ENCODE results near the gene NTSR1.
A peak's percentile ranks its signal among the peaks of the same experiment; 100 is the strongest.

The NTSR1 gene

GRCh38 chr20:62745279-62745951 lies 36.8 kb downstream of the NTSR1 start:
- DNase-seq (ENCODE audit: low read depth in 1 of 2, low spot score in 1 of 2): no peak
- TF ChIP-seq JUND (IDR thresholded peaks at IDR 0.05; ENCODE audit: low read depth): no peak
- in situ Hi-C loops (cut with HindIII; ENCODE audit: low pct_unique_long_range_greater_than_20kb, low sequenced_read_pairs): no loop called here

- in situ Hi-C loops (cut with HindIII; ENCODE audit: low pct_unique_long_range_greater_than_20kb, low sequenced_read_pairs): no loop called here
- no peak for TF ChIP-seq JUND (IDR thresholded peaks at IDR 0.05; ENCODE audit: low read depth)
- no peak for DNase-seq (ENCODE audit: low read depth in 1 of 2, low spot score in 1 of 2)
These were observed 37.3 kb downstream of the NTSR1 start for GRCh38 chr20:62745952-62746288.

- in situ Hi-C loops (cut with HindIII; ENCODE audit: low pct_unique_long_range_greater_than_20kb, low sequenced_read_pairs): no loop called here
- no peak for DNase-seq (ENCODE audit: low read depth in 1 of 2, low spot score in 1 of 2)
These were observed 39.7 kb downstream of the NTSR1 start for GRCh38 chr20:62748311-62748710.

GRCh38 chr20:62749851-62750445 lies 41.3 kb downstream of the NTSR1 start:
- no peak for TF ChIP-seq JUND (IDR thresholded peaks at IDR 0.05; ENCODE audit: low read depth)
- DNase-seq (ENCODE audit: low read depth in 1 of 2, low spot score in 1 of 2): no peak
- in situ Hi-C loops (cut with HindIII; ENCODE audit: low pct_unique_long_range_greater_than_20kb, low sequenced_read_pairs): no loop called here

More at GRCh38 chr20:62748311-62748710, 39.7 kb downstream of the NTSR1 start:
- TF ChIP-seq JUND (IDR thresholded peaks at IDR 0.05; ENCODE audit: low read depth): no peak

GRCh38 chr20:62751551-62752150 lies 43.0 kb downstream of the NTSR1 start:
- peak in 1 of 2 experiments; percentile 82 for DNase-seq (ENCODE audit: low read depth in 1 of 2, low spot score in 1 of 2)
- TF ChIP-seq JUND (IDR thresholded peaks at IDR 0.05; ENCODE audit: low read depth): no peak
- in situ Hi-C loops (cut with HindIII; ENCODE audit: low pct_unique_long_range_greater_than_20kb, low sequenced_read_pairs): no loop called here

GRCh38 chr20:62752181-62752670 lies 43.6 kb downstream of the NTSR1 start:
- in situ Hi-C loops (cut with HindIII; ENCODE audit: low pct_unique_long_range_greater_than_20kb, low sequenced_read_pairs): no loop called here
- no peak for DNase-seq (ENCODE audit: low read depth in 1 of 2, low spot score in 1 of 2)
- no peak for TF ChIP-seq JUND (IDR thresholded peaks at IDR 0.05; ENCODE audit: low read depth)

- no peak for TF ChIP-seq JUND (IDR thresholded peaks at IDR 0.05; ENCODE audit: low read depth)
- in situ Hi-C loops (cut with HindIII; ENCODE audit: low pct_unique_long_range_greater_than_20kb, low sequenced_read_pairs): no loop called here
- no peak for DNase-seq (ENCODE audit: low read depth in 1 of 2, low spot score in 1 of 2)
These were observed 44.2 kb downstream of the NTSR1 start for GRCh38 chr20:62752671-62753501.

GRCh38 chr20:62753626-62754025 lies 45.0 kb downstream of the NTSR1 start:
- in situ Hi-C loops (cut with HindIII; ENCODE audit: low pct_unique_long_range_greater_than_20kb, low sequenced_read_pairs): no loop called here
- DNase-seq (ENCODE audit: low read depth in 1 of 2, low spot score in 1 of 2): no peak
- no peak for TF ChIP-seq JUND (IDR thresholded peaks at IDR 0.05; ENCODE audit: low read depth)

GRCh38 chr20:62754122-62754990 lies 45.7 kb downstream of the NTSR1 start:
- no peak for TF ChIP-seq JUND (IDR thresholded peaks at IDR 0.05; ENCODE audit: low read depth)
- no peak for DNase-seq (ENCODE audit: low read depth in 1 of 2, low spot score in 1 of 2)
- in situ Hi-C loops (cut with HindIII; ENCODE audit: low pct_unique_long_range_greater_than_20kb, low sequenced_read_pairs): no loop called here

GRCh38 chr20:62754991-62755356 lies 46.3 kb downstream of the NTSR1 start:
- in situ Hi-C loops (cut with HindIII; ENCODE audit: low pct_unique_long_range_greater_than_20kb, low sequenced_read_pairs): no loop called here
- no peak for TF ChIP-seq JUND (IDR thresholded peaks at IDR 0.05; ENCODE audit: low read depth)
- no peak for DNase-seq (ENCODE audit: low read depth in 1 of 2, low spot score in 1 of 2)

GRCh38 chr20:62755817-62756724 lies 47.4 kb downstream of the NTSR1 start:
- DNase-seq (ENCODE audit: low read depth in 1 of 2, low spot score in 1 of 2): peak in 1 of 2 experiments; percentile 52
- TF ChIP-seq JUND (IDR thresholded peaks at IDR 0.05; ENCODE audit: low read depth): no peak
- in situ Hi-C loops (cut with HindIII; ENCODE audit: low pct_unique_long_range_greater_than_20kb, low sequenced_read_pairs): no loop called here

Data from T47D (cell line).